GM12801 (cell line): ENCODE results near the gene TFEB.

Experiments
- CTCF ChIP-seq: IDR thresholded peaks from one replicate; pipeline ENCODE4 v1.5.1; 2011; ENCODE audit warnings: control low read depth; ENCODE audit not compliant: insufficient read length; ENCODE audit errors: extremely low read depth

TFEB gene

GRCh38 chr6:41690541-41691330 is 44.7 kb downstream of the TFEB start:
- no peak for TF ChIP-seq CTCF

- no peak for TF ChIP-seq CTCF
Observed at GRCh38 chr6:41689171-41690008, 46.0 kb downstream of the TFEB start.

GRCh38 chr6:41688256-41688965 is 47.0 kb downstream of the TFEB start:
- TF ChIP-seq CTCF, result no peak

- TF ChIP-seq CTCF, result no peak
Observed at GRCh38 chr6:41687501-41688175, 47.8 kb downstream of the TFEB start.

- no peak for TF ChIP-seq CTCF
Observed at GRCh38 chr6:41685641-41686380, 49.6 kb downstream of the TFEB start.

- TF ChIP-seq CTCF, result no peak
Observed at GRCh38 chr6:41684311-41685180, 50.9 kb downstream of the TFEB start.
